Endothelial cell (in vitro differentiated cells): ENCODE results near the gene ASAP2. TPM values are rescaled to one million over a fixed set of nuclear protein-coding genes. Genes with fewer than 3 reads are reported as not detected.

Experiments used
- DNase-seq: peaks from one replicate; pipeline ENCODE4 v3.0.0; 2021; ENCODE audit warnings: low spot score
- H3K27ac Mint-ChIP-seq: one replicate; pipeline ENCODE4 v1.8.0; 2021; ENCODE audit warnings: mixed read lengths, inconsistent platforms; ENCODE audit not compliant: unreplicated experiment
- H3K27me3 Mint-ChIP-seq: one replicate; pipeline ENCODE4 v1.8.0; 2021; ENCODE audit warnings: mild to moderate bottlenecking, moderate library complexity, mixed read lengths, inconsistent platforms; ENCODE audit not compliant: unreplicated experiment
- H3K36me3 Mint-ChIP-seq: one replicate; pipeline ENCODE4 v1.8.0; 2021; ENCODE audit warnings: mild to moderate bottlenecking, low read depth, mixed read lengths, inconsistent platforms; ENCODE audit not compliant: unreplicated experiment
- H3K4me1 Mint-ChIP-seq: one replicate; pipeline ENCODE4 v1.8.0; 2021; ENCODE audit warnings: mild to moderate bottlenecking, mixed read lengths, inconsistent platforms; ENCODE audit not compliant: unreplicated experiment
- H3K4me3 Mint-ChIP-seq: one replicate; pipeline ENCODE4 v1.8.0; 2021; ENCODE audit warnings: mild to moderate bottlenecking, mixed read lengths, inconsistent platforms; ENCODE audit not compliant: unreplicated experiment
- H3K9me3 Mint-ChIP-seq: one replicate; pipeline ENCODE4 v1.8.0; 2021; ENCODE audit warnings: mixed read lengths, inconsistent platforms; ENCODE audit not compliant: unreplicated experiment
- CTCF ChIP-seq: fragments of 200-600 bp; sonication (generic); IDR thresholded peaks from one replicate; pipeline ENCODE4 v1.5.0; 2021; ENCODE audit warnings: antibody characterized with exemption; ENCODE audit not compliant: unreplicated experiment
- total RNA-seq: library from RNA; stranded (reverse); fragmentation: NEBNext Ultra II Directional; extraction: Animal tissue kit (Norgen Biotek cat#: 25700); gene quantifications from one replicate; pipeline ENCODE4 v1.2.1, GENCODE V29; 2021; ENCODE audit not compliant: unreplicated experiment

The ASAP2 gene
- total RNA-seq, 1 donor from 2014 or later: 31.8 TPM

- H3K9me3 Mint-ChIP-seq: no peaks in the 10 kb centered on the region
- DNase-seq: no peak
- peaks cover 5% of the 10 kb centered on the region for H3K36me3 Mint-ChIP-seq
- H3K27me3 Mint-ChIP-seq: peaks cover 3% of the 10 kb centered on the region
- no peak for TF ChIP-seq CTCF
- peaks cover 44% of the 10 kb centered on the region for H3K4me1 Mint-ChIP-seq
- no peak overlapping the region for H3K27ac Mint-ChIP-seq
- no peak overlapping the region for H3K4me3 Mint-ChIP-seq
Measured at GRCh38 chr2:9300214-9300613, 93.6 kb downstream of the ASAP2 start.

GRCh38 chr2:9300829-9301453 lies 94.3 kb downstream of the ASAP2 start:
- H3K27me3 Mint-ChIP-seq: peaks cover 3% of the 10 kb centered on the region
- no peak for TF ChIP-seq CTCF

GRCh38 chr2:9302755-9303154 lies 96.1 kb downstream of the ASAP2 start:
- Mint-ChIP-seq H3K4me1 (peaks cover 36% of the 10 kb centered on the region), H3K36me3 (peaks cover 5% of the 10 kb centered on the region), H3K27me3 (peaks cover 5% of the 10 kb centered on the region), H3K9me3 (no peaks in the 10 kb centered on the region), H3K27ac (no peak overlapping the region), H3K4me3 (no peak overlapping the region)
- DNase-seq: no peak
- no peak for TF ChIP-seq CTCF

More at GRCh38 chr2:9300829-9301453, 94.3 kb downstream of the ASAP2 start:
- Mint-ChIP-seq H3K4me3 (no peak overlapping the region), H3K4me1 (peaks cover 44% of the 10 kb centered on the region), H3K9me3 (no peaks in the 10 kb centered on the region), H3K36me3 (peaks cover 5% of the 10 kb centered on the region), H3K27ac (no peak overlapping the region)
- DNase-seq: no peak

DNA sequence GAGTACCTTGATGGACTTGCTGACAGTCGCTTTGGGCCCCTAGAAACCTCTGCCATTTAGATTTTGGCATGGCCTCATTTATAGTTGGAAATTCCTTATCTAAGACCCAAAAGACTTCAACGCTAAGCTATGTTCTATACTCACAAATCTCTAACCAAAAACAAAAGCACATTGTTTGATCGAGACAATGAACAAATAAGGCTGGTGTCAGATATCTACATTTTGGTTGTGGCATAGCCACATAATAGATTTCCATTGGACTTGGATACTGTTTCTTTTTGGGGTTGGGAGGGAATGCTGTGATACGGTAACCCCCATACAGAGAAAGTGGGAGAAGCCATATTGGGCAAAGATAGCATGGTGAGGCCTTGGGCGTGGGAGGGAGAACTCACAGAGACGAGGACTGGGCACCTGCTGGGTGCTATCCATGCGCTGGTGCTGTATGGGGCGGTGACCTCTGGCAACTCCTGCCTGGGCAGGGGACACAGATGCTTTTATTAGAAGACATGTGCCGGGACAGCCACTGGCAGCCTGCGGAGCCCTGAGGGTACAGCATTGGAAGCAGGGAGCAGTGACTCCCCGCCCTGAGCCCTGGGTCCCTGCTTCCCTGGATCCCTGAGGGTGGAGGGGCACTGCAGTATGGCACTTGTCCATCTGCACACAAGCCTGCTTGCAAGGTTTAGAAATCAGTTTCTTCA lies 97.1 kb downstream of the ASAP2 start:
- Mint-ChIP-seq H3K27ac (no peak overlapping the region), H3K27me3 (peaks cover 5% of the 10 kb centered on the region), H3K9me3 (no peaks in the 10 kb centered on the region), H3K4me1 (peaks cover 30% of the 10 kb centered on the region), H3K36me3 (peaks cover 5% of the 10 kb centered on the region), H3K4me3 (no peak overlapping the region)
- DNase-seq: no peak
- TF ChIP-seq CTCF: no peak

GRCh38 chr2:9306911-9307310 lies 100.3 kb downstream of the ASAP2 start:
- TF ChIP-seq CTCF: no peak
- Mint-ChIP-seq H3K4me3 (no peak overlapping the region), H3K9me3 (no peaks in the 10 kb centered on the region), H3K4me1 (peaks cover 11% of the 10 kb centered on the region), H3K27me3 (peaks cover 5% of the 10 kb centered on the region), H3K27ac (no peak overlapping the region), H3K36me3 (no peaks in the 10 kb centered on the region)
- no peak for DNase-seq
